ENCODE data around the gene MCFD2. TPM values are rescaled to one million over a fixed set of nuclear protein-coding genes. Genes with fewer than 3 reads are reported as not detected.

The MCFD2 gene
- total and polyA plus RNA-seq, 2 donors (not counting 1 experiment from before 2014, with no cell fraction given): 31.6 to 53.3 TPM

DNA sequence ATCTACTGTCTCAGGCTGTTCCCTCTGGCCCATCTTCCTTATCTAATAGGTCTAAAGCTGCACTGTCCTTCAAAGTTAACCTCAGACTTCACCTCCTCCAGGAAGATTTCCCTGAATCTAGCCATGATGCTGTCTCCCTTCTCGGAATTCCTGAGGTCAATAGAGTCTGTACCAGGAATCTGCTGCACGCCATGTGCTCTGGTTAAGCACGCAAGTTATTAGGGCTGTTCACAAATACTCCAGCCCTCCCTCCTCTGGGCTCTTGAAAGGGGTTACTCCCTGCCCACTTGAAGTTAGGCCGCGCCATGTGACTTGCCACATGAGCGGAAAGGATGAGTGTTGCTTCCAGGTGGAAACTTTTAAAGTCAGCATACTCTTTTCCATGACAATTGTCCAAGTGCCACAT, 43.6 kb downstream of the MCFD2 start:
- H3K9ac ChIP-seq (ENCODE audit: low read length): no peak overlapping the region
- H3K9me3 Mint-ChIP-seq (ENCODE audit: insufficient read depth): no peaks in the 10 kb centered on the region
- CTCF ChIA-PET: interaction anchor here (1.0 kb wide), 1 partner anchor 17 kb away, joined by 4 read pairs; no protein-coding TSS in a partner anchor
- DNase-seq (no peak), ATAC-seq (ENCODE audit: low read depth) (no peak)
- H3K4me1 ChIP-seq (ENCODE audit: control insufficient read depth in 2 of 2, insufficient read depth in 2 of 2, low read length in 2 of 2): no peaks in the 10 kb centered on the region
- H3K27ac ChIP-seq (ENCODE audit: low read length in 2 of 2): no peak overlapping the region
- no peak for TF ChIP-seq EZH2 (IDR thresholded peaks at IDR 0.05; ENCODE audit: borderline replicate concordance, insufficient read depth, low read depth, low read length, poor library complexity, severe bottlenecking)
- TF ChIP-seq, protein P1, sequence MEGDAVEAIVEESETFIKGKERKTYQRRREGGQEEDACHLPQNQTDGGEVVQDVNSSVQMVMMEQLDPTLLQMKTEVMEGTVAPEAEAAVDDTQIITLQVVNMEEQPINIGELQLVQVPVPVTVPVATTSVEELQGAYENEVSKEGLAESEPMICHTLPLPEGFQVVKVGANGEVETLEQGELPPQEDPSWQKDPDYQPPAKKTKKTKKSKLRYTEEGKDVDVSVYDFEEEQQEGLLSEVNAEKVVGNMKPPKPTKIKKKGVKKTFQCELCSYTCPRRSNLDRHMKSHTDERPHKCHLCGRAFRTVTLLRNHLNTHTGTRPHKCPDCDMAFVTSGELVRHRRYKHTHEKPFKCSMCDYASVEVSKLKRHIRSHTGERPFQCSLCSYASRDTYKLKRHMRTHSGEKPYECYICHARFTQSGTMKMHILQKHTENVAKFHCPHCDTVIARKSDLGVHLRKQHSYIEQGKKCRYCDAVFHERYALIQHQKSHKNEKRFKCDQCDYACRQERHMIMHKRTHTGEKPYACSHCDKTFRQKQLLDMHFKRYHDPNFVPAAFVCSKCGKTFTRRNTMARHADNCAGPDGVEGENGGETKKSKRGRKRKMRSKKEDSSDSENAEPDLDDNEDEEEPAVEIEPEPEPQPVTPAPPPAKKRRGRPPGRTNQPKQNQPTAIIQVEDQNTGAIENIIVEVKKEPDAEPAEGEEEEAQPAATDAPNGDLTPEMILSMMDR (IDR thresholded peaks at IDR 0.05): no peak
- H3K4me2 ChIP-seq (replicated peaks; ENCODE audit: low read depth, low read length, poor library complexity, severe bottlenecking): no peak overlapping the region
- H3K4me3 Mint-ChIP-seq: no peak overlapping the region
- H3K36me3 ChIP-seq (replicated peaks in 1 of 2; ENCODE audit: control extremely low read depth in 1 of 2, control insufficient read depth in 1 of 2, extremely low read depth in 1 of 2, insufficient read depth in 2 of 2, low read length in 1 of 2): no peaks in the 10 kb centered on the region
- no peak overlapping the region for H3K4me3 ChIP-seq (ENCODE audit: control extremely low read depth in 1 of 5, extremely low read depth in 1 of 5, insufficient read depth in 1 of 5, low read depth in 2 of 5, low read length in 4 of 5)
- H4K20me1 ChIP-seq (ENCODE audit: control insufficient read depth, insufficient read depth, low read length, poor library complexity, severe bottlenecking): no peaks in the 10 kb centered on the region
- WGBS (ENCODE audit: insufficient coverage): 100% methylated on average over 4 of the region's 6 CpGs
- no peak overlapping the region for H2AFZ ChIP-seq (ENCODE audit: insufficient read depth, low read depth, low read length, poor library complexity, severe bottlenecking)
- peaks cover 22% of the 10 kb centered on the region for H3K27me3 Mint-ChIP-seq
- H3K4me1 Mint-ChIP-seq: no peaks in the 10 kb centered on the region
- H3K9me3 ChIP-seq (ENCODE audit: control extremely low read depth in 1 of 3, control insufficient read depth in 2 of 3, insufficient read depth in 1 of 3, low read length in 2 of 3): peaks cover 0 to 2% (median 0%) of the 10 kb centered on the region in 3 donors
- H3K27ac Mint-ChIP-seq: no peak overlapping the region
- peaks cover 0 to 7% (median 1%) of the 10 kb centered on the region in 4 experiments for H3K27me3 ChIP-seq (replicated peaks in 1 of 4; ENCODE audit: control extremely low read depth in 1 of 4, control insufficient read depth in 3 of 4, insufficient read depth in 4 of 4, low read length in 3 of 4)
- intact Hi-C loops (cut with micrococcal nuclease): no loop called here
- POLR2A ChIA-PET: no interaction called here
- H3K79me2 ChIP-seq (ENCODE audit: control insufficient read depth, insufficient read depth, low read length): no peaks in the 10 kb centered on the region

DNA sequence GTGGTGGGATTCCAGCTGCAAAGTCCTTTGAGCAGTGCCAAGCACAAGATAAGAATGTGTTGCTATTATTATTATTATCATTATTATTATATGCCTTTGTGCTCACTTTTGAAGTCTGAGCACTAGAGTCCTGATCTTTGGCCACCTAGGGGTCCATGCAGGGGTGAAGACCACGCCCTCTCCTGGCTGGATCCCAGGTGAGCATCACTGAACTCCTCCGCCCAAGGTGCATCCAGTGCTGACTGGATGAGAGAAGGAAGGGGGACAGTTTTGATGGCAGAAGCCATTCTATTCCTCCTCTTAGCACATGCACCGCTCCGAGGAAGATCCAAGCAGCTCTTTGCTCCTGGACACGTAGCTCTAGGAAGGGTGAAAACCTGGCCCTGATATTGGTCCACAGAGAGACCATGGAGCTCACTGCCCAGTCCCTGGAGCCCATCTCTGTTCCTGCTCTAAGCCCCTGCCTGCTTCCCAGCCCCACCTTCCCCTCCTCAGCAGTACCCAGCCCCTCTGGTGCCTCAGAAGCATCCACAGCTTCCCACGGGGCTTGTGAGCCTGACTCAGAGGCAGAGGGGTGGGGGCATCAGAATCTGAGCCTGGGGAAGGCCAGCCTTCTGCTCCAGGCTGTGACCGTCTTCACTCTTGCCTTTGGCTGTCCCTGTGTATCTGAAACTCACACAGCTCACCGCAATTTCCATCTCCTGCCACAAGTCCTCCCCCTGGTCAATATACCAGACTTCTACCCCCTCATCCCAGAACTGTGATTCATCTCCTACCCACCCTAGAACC, 45.4 kb downstream of the MCFD2 start:
- 76% methylated on average over 7 of the region's 8 CpGs for WGBS (ENCODE audit: insufficient coverage)
- H3K27ac Mint-ChIP-seq: no peak overlapping the region

More for the DNA sequence above, 45.4 kb downstream of the MCFD2 start:
- no peak for TF ChIP-seq EZH2 (IDR thresholded peaks at IDR 0.05; ENCODE audit: borderline replicate concordance, insufficient read depth, low read depth, low read length, poor library complexity, severe bottlenecking)
- TF ChIP-seq, protein P1 (IDR thresholded peaks at IDR 0.05): no peak
- peaks cover 2% of the 10 kb centered on the region for H3K9me3 Mint-ChIP-seq (ENCODE audit: insufficient read depth)
- peaks cover 0 to 7% (median 1%) of the 10 kb centered on the region in 4 experiments for H3K27me3 ChIP-seq (replicated peaks in 1 of 4; ENCODE audit: control extremely low read depth in 1 of 4, control insufficient read depth in 3 of 4, insufficient read depth in 4 of 4, low read length in 3 of 4)
- no peak overlapping the region for H3K4me3 ChIP-seq (ENCODE audit: control extremely low read depth in 1 of 5, extremely low read depth in 1 of 5, insufficient read depth in 1 of 5, low read depth in 2 of 5, low read length in 4 of 5)
- intact Hi-C loops (cut with micrococcal nuclease): no loop called here
- CTCF ChIA-PET: no interaction called here
- no peak overlapping the region for H2AFZ ChIP-seq (ENCODE audit: insufficient read depth, low read depth, low read length, poor library complexity, severe bottlenecking)
- H4K20me1 ChIP-seq (ENCODE audit: control insufficient read depth, insufficient read depth, low read length, poor library complexity, severe bottlenecking): no peaks in the 10 kb centered on the region
- ATAC-seq (ENCODE audit: low read depth) (no peak), DNase-seq (no peak)
- H3K4me2 ChIP-seq (replicated peaks; ENCODE audit: low read depth, low read length, poor library complexity, severe bottlenecking): no peak overlapping the region
- H3K36me3 ChIP-seq (replicated peaks in 1 of 2; ENCODE audit: control extremely low read depth in 1 of 2, control insufficient read depth in 1 of 2, extremely low read depth in 1 of 2, insufficient read depth in 2 of 2, low read length in 1 of 2): no peaks in the 10 kb centered on the region
- no peaks in the 10 kb centered on the region for H3K79me2 ChIP-seq (ENCODE audit: control insufficient read depth, insufficient read depth, low read length)
- no peaks in the 10 kb centered on the region for H3K4me1 ChIP-seq (ENCODE audit: control insufficient read depth in 2 of 2, insufficient read depth in 2 of 2, low read length in 2 of 2)
- no peak overlapping the region for H3K27ac ChIP-seq (ENCODE audit: low read length in 2 of 2)
- H3K4me1 Mint-ChIP-seq: peaks cover 4% of the 10 kb centered on the region
- no peak overlapping the region for H3K9ac ChIP-seq (ENCODE audit: low read length)
- H3K4me3 Mint-ChIP-seq: no peak overlapping the region
- POLR2A ChIA-PET: no interaction called here
- peaks cover 19% of the 10 kb centered on the region for H3K27me3 Mint-ChIP-seq
- H3K9me3 ChIP-seq (ENCODE audit: control extremely low read depth in 1 of 3, control insufficient read depth in 2 of 3, insufficient read depth in 1 of 3, low read length in 2 of 3): peaks cover 0 to 14% (median 9%) of the 10 kb centered on the region in 3 donors

Data from B cell (primary cell).